Endothelial cell of umbilical vein (primary cell): ENCODE data around the gene NINJ2. TPM values are rescaled to one million over a fixed set of nuclear protein-coding genes. Genes with fewer than 3 reads are reported as not detected.
A peak's percentile ranks its signal among the peaks of the same experiment; 100 is the strongest.

ENCODE experiments used
- BruUV-seq: library from RNA; stranded (reverse); fragments of 400-500 nt; replicated peaks from 2 replicates; lab custom pipeline; 2021; lab: Mats Ljungman, UMichigan
- CTCF ChIA-PET: fragments of 300-600, 350-600 bp; sonication (Branson Sonifier 250); formaldehyde crosslinking; loops from one replicate; lab custom pipeline; 2021; ENCODE audit warnings: antibody characterized with exemption, inconsistent platforms; lab: Charles Lee
- POLR2A ChIA-PET: fragments of 300-600, 350-600 bp; sonication (Branson Sonifier 250); formaldehyde crosslinking; loops from one replicate; lab custom pipeline; 2021; ENCODE audit warnings: antibody characterized with exemption, inconsistent platforms; lab: Charles Lee
- DNase-seq: peaks from one replicate; pipeline ENCODE4 v3.0.0-alpha.2; 2011; ENCODE audit warnings: low read depth, low spot score
- FAIRE-seq: peaks from 2 replicates; lab custom pipeline; 2011; peaks lifted over from hg19 to GRCh38; lab: Jason Lieb, UNC
- H2AFZ ChIP-seq: 2 replicates; pipeline ENCODE4 v1.6.0; 2012; ENCODE audit warnings: low read depth, low read length, control low read depth, inconsistent platforms
- H3K27ac ChIP-seq: 2 replicates; pipeline ENCODE4 v1.5.1; 2011; ENCODE audit warnings: low read depth, mild to moderate bottlenecking, control low read depth, low read length, moderate library complexity; ENCODE audit not compliant: insufficient read depth
- H3K27me3 ChIP-seq, 2 experiments: 2 replicates each; pipeline versions ENCODE4 v1.6.0 to v1.6.1; 2011; ENCODE audit warnings: low read length in 2 of 2, mixed read lengths in 1 of 2; ENCODE audit not compliant: control insufficient read depth in 2 of 2, insufficient read depth in 2 of 2
- H3K36me3 ChIP-seq, 2 experiments: 2 replicates in 1 of 2; 3 replicates in 1 of 2; pipeline ENCODE4 v1.5.1; 2011; ENCODE audit warnings: low read length in 2 of 2, mild to moderate bottlenecking in 1 of 2, moderate library complexity in 1 of 2; ENCODE audit not compliant: control insufficient read depth in 2 of 2, insufficient read depth in 2 of 2; ENCODE audit errors: extremely low read depth in 1 of 2
- H3K4me1 ChIP-seq: 3 replicates; pipeline ENCODE4 v1.5.1; 2011; ENCODE audit warnings: mild to moderate bottlenecking, low read length; ENCODE audit not compliant: control insufficient read depth, insufficient read depth; ENCODE audit errors: extremely low read depth
- H3K4me2 ChIP-seq: 2 replicates; pipeline ENCODE4 v1.6.1; 2011; ENCODE audit warnings: low read length, control low read depth, mixed read lengths; ENCODE audit not compliant: insufficient read depth
- H3K4me3 ChIP-seq, 3 experiments: fragments of 200-600 bp in 1 of 3; sonication (generic), shearing (Covaris generic) in 1 of 3; replicated peaks in 1 of 3; 2 replicates each; pipeline ENCODE4 v1.5.1; 2011 to 2016; ENCODE audit warnings: control low read depth in 3 of 3, low read length in 3 of 3, mild to moderate bottlenecking in 2 of 3, inconsistent platforms in 1 of 3, low read depth in 1 of 3, moderate library complexity in 1 of 3; ENCODE audit not compliant: insufficient read depth in 1 of 3
- H3K79me2 ChIP-seq: 2 replicates; pipeline ENCODE4 v1.6.0; 2012; ENCODE audit warnings: low read length, inconsistent platforms; ENCODE audit not compliant: control insufficient read depth, insufficient read depth
- H3K9ac ChIP-seq: replicated peaks from 2 replicates; pipeline ENCODE3; 2011; ENCODE audit warnings: low read length, control low read depth; ENCODE audit not compliant: insufficient read depth; ENCODE audit errors: extremely low read depth
- H3K9me1 ChIP-seq: replicated peaks from 3 replicates; pipeline ENCODE4 v1.6.0; 2011; ENCODE audit warnings: mild to moderate bottlenecking, low read length; ENCODE audit not compliant: control insufficient read depth, insufficient read depth; ENCODE audit errors: extremely low read depth
- H3K9me3 ChIP-seq: replicated peaks from 2 replicates; pipeline ENCODE4 v1.5.1; 2012; ENCODE audit warnings: low read length, inconsistent platforms; ENCODE audit not compliant: control insufficient read depth, insufficient read depth
- H4K20me1 ChIP-seq: replicated peaks from 2 replicates; pipeline ENCODE3; 2011; ENCODE audit warnings: mild to moderate bottlenecking, low read length; ENCODE audit not compliant: control insufficient read depth, insufficient read depth; ENCODE audit errors: extremely low read depth
- EZH2 ChIP-seq: IDR thresholded peaks from 2 replicates; pipeline ENCODE4 v1.6.1; 2012; ENCODE audit warnings: borderline replicate concordance, low read depth, mild to moderate bottlenecking, moderate library complexity, low read length, inconsistent platforms; ENCODE audit not compliant: severe bottlenecking
- FOS ChIP-seq: IDR thresholded peaks from 2 replicates; pipeline ENCODE4 v1.6.1; 2011; ENCODE audit warnings: mild to moderate bottlenecking, low read length, moderate library complexity, borderline replicate concordance; ENCODE audit not compliant: insufficient read depth
- JUN ChIP-seq: IDR thresholded peaks from 2 replicates; pipeline ENCODE4 v1.6.1; 2011; ENCODE audit warnings: borderline replicate concordance, low read depth; ENCODE audit not compliant: insufficient read length, insufficient read depth
- POLR2AphosphoS5 ChIP-seq: IDR thresholded peaks from 2 replicates; pipeline ENCODE4 v1.6.1; 2012; ENCODE audit warnings: low read depth, mild to moderate bottlenecking, control low read depth, low read length, moderate library complexity; ENCODE audit not compliant: insufficient read depth
- dilution Hi-C: fragments of 300-500 bp; cut with MboI; formaldehyde crosslinking; loops from one replicate; pipeline ENCODE4 v1.15.0; 2019; ENCODE audit warnings: low sequenced_read_pairs; ENCODE audit not compliant: extremely low pct_ligation_motif_present
- intact Hi-C: fragments of 100-400 bp; cut with micrococcal nuclease; formaldehyde crosslinking; loops from one replicate; pipeline ENCODE4 v1.10.0; 2022
- polyA plus RNA-seq, 4 experiments: library from polyadenylated mRNA; depleted of rRNA in 3 of 4; stranded (reverse) in 3 of 4; unstranded in 1 of 4; fragments of >200 nt; gene quantifications; 2 replicates each; pipeline versions ENCODE4 v1.2.1 to v1.2.3, GENCODE V29; 2011 to 2012; ENCODE audit warnings: missing spikeins in 1 of 4
- total RNA-seq: library from RNA; stranded (reverse); gene quantifications from 2 replicates; pipeline ENCODE4 v1.2.3, GENCODE V29; 2021

NINJ2 gene
- total and polyA plus RNA-seq, 2 donors (not counting 3 experiments of a cell fraction or from before 2014, with no cell fraction given): 0.75 to 4.4 TPM

DNA sequence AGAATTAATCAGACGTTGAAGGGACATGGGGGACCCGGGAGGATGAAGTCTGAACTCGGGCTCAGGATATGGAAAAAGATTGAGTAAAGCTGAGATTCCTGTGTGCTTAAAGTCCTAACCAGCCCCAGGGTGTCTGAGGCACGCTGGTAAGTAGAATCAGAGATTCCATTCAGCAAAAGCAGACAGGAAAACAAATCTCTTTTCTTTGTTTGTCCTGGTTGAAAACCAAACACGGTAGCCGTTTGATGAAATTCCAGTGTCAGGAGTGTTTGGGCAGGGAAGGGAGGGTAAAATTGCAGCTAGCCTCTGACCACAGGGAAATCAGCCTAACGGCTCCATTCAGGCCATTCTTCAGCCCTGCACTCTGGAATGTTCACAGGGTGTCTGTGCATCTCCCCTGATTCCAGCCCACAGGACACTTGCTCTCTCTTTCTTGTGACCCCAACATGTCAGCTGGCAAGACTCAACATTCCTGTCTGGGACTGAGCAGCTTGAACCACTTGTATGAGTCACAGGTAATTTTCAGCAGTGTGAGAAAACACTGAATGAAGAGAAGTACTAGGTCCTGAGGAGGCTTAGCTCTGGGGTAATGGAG, 31.0 kb downstream of the NINJ2 start:
- Histone ChIP-seq H3K4me1 (peaks cover 28% of the 10 kb centered on the region), H3K27me3 (no peaks in the 10 kb centered on the region), H3K79me2 (no peaks in the 10 kb centered on the region), H3K9ac (peak overlapping the region; percentile 66), H3K4me2 (peak overlapping the region; percentile 47), H2AFZ (peak overlapping the region; percentile 90), H3K4me3 (peak overlapping the region in 1 of 3 experiments; percentile 0), H4K20me1 (no peaks in the 10 kb centered on the region), H3K9me3 (no peaks in the 10 kb centered on the region), H3K36me3 (no peaks in the 10 kb centered on the region), H3K27ac (peak overlapping the region; percentile 89), H3K9me1 (no peaks in the 10 kb centered on the region)
- BruUV-seq: no TSS peak
- TF ChIP-seq JUN (peak; percentile 67), FOS (peak; percentile 68), POLR2AphosphoS5 (peak; percentile 35), EZH2 (no peak)
- CTCF ChIA-PET: interaction anchor here (0.7 to 3.2 kb wide), 9 partner anchors 9 to 951 kb away, joined by 3 to 17 read pairs (median 5); partner anchors contain the start of gene WNK1
- intact Hi-C loops (loop anchor here (1.0 kb wide), 2 partner anchors 10 to 56 kb away; no protein-coding TSS in a partner anchor), dilution Hi-C loops (no loop called here)
- POLR2A ChIA-PET: no interaction called here
- DNase-seq (peak; percentile 91), FAIRE-seq (peak; percentile 91)
